Activated CD8-positive, alpha-beta T cell treated with anti-CD3 and anti-CD28 coated beads, Interleukin-2, amount 10 ng/mL, durations not matched to agents 7 days and 5 days (primary cell): ENCODE measurements around the gene NOL4L. TPM values are rescaled to one million over a fixed set of nuclear protein-coding genes. Genes with fewer than 3 reads are reported as not detected.
A peak's percentile ranks its signal among the peaks of the same experiment; 100 is the strongest.

Experiments used
- ATAC-seq: fragments of 150-1000 bp; cut with Tn5 transposase; one replicate; pipeline ENCODE4 v1.10.0; 2021; ENCODE audit warnings: moderate library complexity
- CTCF ChIA-PET: fragments of 350-600 bp; sonication (Branson Sonifier 250); formaldehyde crosslinking; loops from one replicate; lab custom pipeline; 2021; ENCODE audit warnings: antibody characterized with exemption; lab: Charles Lee
- POLR2A ChIA-PET: fragments of 350-600 bp; sonication (Branson Sonifier 250); formaldehyde crosslinking; loops from one replicate; lab custom pipeline; 2021; ENCODE audit warnings: antibody characterized with exemption; lab: Charles Lee
- DNase-seq: peaks from one replicate; pipeline ENCODE4 v3.0.0-alpha.2; 2020
- H3K27ac Mint-ChIP-seq: one replicate; pipeline ENCODE4 v1.8.0; 2021; ENCODE audit warnings: mild to moderate bottlenecking, mixed read lengths
- H3K27me3 Mint-ChIP-seq: one replicate; pipeline ENCODE4 v1.8.0; 2021; ENCODE audit warnings: low read depth, mixed read lengths
- H3K36me3 Mint-ChIP-seq: one replicate; pipeline ENCODE4 v1.8.0; 2021; ENCODE audit warnings: low read depth, mixed read lengths
- H3K4me1 Mint-ChIP-seq: one replicate; pipeline ENCODE4 v1.8.0; 2021; ENCODE audit warnings: low read depth, mixed read lengths
- H3K4me3 Mint-ChIP-seq: one replicate; pipeline ENCODE4 v1.8.0; 2021; ENCODE audit warnings: mild to moderate bottlenecking, mixed read lengths
- H3K9me3 Mint-ChIP-seq: one replicate; pipeline ENCODE4 v1.8.0; 2022; ENCODE audit warnings: mixed read lengths; ENCODE audit not compliant: insufficient read depth
- total RNA-seq, 2 experiments: library from RNA; stranded (reverse); gene quantifications; one replicate each; pipeline ENCODE4 v1.2.3, GENCODE V29; 2021

The NOL4L gene
- total RNA-seq, 2 experiments from 2014 or later, result 22.2 to 24.5 TPM

GRCh38 chr20:32516583-32517517 is 68.3 kb downstream of the NOL4L start:
- ChIA-PET POLR2A (interaction anchor here (1.1 to 1.5 kb wide), 2 partner anchors 10 to 134 kb away, joined by 3 to 4 read pairs; no protein-coding TSS in a partner anchor), CTCF (interaction anchor here (1.0 to 3.9 kb wide), 2 partner anchors 136 to 299 kb away, joined by 3 to 14 read pairs; no protein-coding TSS in a partner anchor)
- Mint-ChIP-seq H3K27me3 (no peaks in the 10 kb centered on the region), H3K36me3 (peaks cover 37% of the 10 kb centered on the region), H3K27ac (peak overlapping the region; percentile 43), H3K4me3 (no peak overlapping the region), H3K4me1 (peaks cover 53% of the 10 kb centered on the region), H3K9me3 (no peaks in the 10 kb centered on the region)
- DNase-seq (no peak), ATAC-seq (no peak)

- H3K27ac Mint-ChIP-seq, result no peak overlapping the region
- no peaks in the 10 kb centered on the region for H3K27me3 Mint-ChIP-seq
- ATAC-seq, result no peak
- H3K36me3 Mint-ChIP-seq, result peaks cover 40% of the 10 kb centered on the region
- H3K4me3 Mint-ChIP-seq, result no peak overlapping the region
- H3K9me3 Mint-ChIP-seq, result no peaks in the 10 kb centered on the region
- ChIA-PET POLR2A (interaction anchor here (1.2 kb wide), 1 partner anchor 20 kb away, joined by 3 read pairs; no protein-coding TSS in a partner anchor), CTCF (interaction anchor here (1.0 to 3.9 kb wide), 3 partner anchors 9 to 298 kb away, joined by 3 to 14 read pairs (median 3); no protein-coding TSS in a partner anchor)
- peaks cover 57% of the 10 kb centered on the region for H3K4me1 Mint-ChIP-seq
- DNase-seq, result no peak
Measured at GRCh38 chr20:32515631-32516101, 69.5 kb downstream of the NOL4L start.

- ATAC-seq (no peak), DNase-seq (no peak)
- Mint-ChIP-seq H3K27me3 (no peaks in the 10 kb centered on the region), H3K4me1 (peaks cover 66% of the 10 kb centered on the region), H3K36me3 (peaks cover 46% of the 10 kb centered on the region), H3K9me3 (no peaks in the 10 kb centered on the region), H3K27ac (no peak overlapping the region), H3K4me3 (no peak overlapping the region)
- ChIA-PET CTCF (interaction anchor here (1.0 to 3.9 kb wide), 2 partner anchors 8 to 138 kb away, joined by 3 to 14 read pairs; no protein-coding TSS in a partner anchor), POLR2A (interaction anchor here (0.5 to 1.2 kb wide), 2 partner anchors 11 to 21 kb away, joined by 3 read pairs; no protein-coding TSS in a partner anchor)
Measured at GRCh38 chr20:32514760-32515159, 70.4 kb downstream of the NOL4L start.

GRCh38 chr20:32513031-32513866 is 71.9 kb downstream of the NOL4L start:
- H3K4me1 Mint-ChIP-seq, result peaks cover 80% of the 10 kb centered on the region
- H3K27ac Mint-ChIP-seq, result peak overlapping the region; percentile 40
- DNase-seq (no peak), ATAC-seq (no peak)
- ChIA-PET POLR2A (no interaction called here), CTCF (interaction anchor here (1.0 to 5.1 kb wide), 4 partner anchors 9 to 139 kb away, joined by 3 to 30 read pairs (median 8); no protein-coding TSS in a partner anchor)
- peaks cover 55% of the 10 kb centered on the region for H3K36me3 Mint-ChIP-seq
- H3K4me3 Mint-ChIP-seq, result peak overlapping the region; percentile 57
- no peaks in the 10 kb centered on the region for H3K27me3 Mint-ChIP-seq
- no peaks in the 10 kb centered on the region for H3K9me3 Mint-ChIP-seq

GRCh38 chr20:32512047-32512385 is 73.1 kb downstream of the NOL4L start:
- ChIA-PET POLR2A (no interaction called here), CTCF (interaction anchor here (1.9 to 5.1 kb wide), 2 partner anchors 10 to 141 kb away, joined by 7 to 30 read pairs; no protein-coding TSS in a partner anchor)
- Mint-ChIP-seq H3K4me1 (peaks cover 90% of the 10 kb centered on the region), H3K9me3 (no peaks in the 10 kb centered on the region), H3K27me3 (no peaks in the 10 kb centered on the region), H3K27ac (peak overlapping the region; percentile 87), H3K36me3 (peaks cover 57% of the 10 kb centered on the region), H3K4me3 (peak overlapping the region; percentile 71)
- ATAC-seq (no peak), DNase-seq (no peak)

GRCh38 chr20:32511358-32512046 is 73.6 kb downstream of the NOL4L start:
- ChIA-PET CTCF (interaction anchor here (1.6 to 5.1 kb wide), 3 partner anchors 11 to 162 kb away, joined by 4 to 30 read pairs (median 7); partner anchors contain the start of gene C20orf203), POLR2A (interaction anchor here (1.6 to 1.9 kb wide), 2 partner anchors 25 to 28 kb away, joined by 7 to 10 read pairs; no protein-coding TSS in a partner anchor)
- no peak for ATAC-seq

GRCh38 chr20:32510601-32511357 is 74.4 kb downstream of the NOL4L start:
- ChIA-PET CTCF (interaction anchor here (1.1 to 5.1 kb wide), 6 partner anchors 10 to 163 kb away, joined by 4 to 30 read pairs (median 5); partner anchors contain the start of gene C20orf203), POLR2A (interaction anchor here (1.6 to 1.9 kb wide), 2 partner anchors 26 to 29 kb away, joined by 7 to 10 read pairs; no protein-coding TSS in a partner anchor)
- DNase-seq (no peak), ATAC-seq (peak; percentile 16)
- H3K27me3 Mint-ChIP-seq, result no peaks in the 10 kb centered on the region
- peaks cover 86% of the 10 kb centered on the region for H3K4me1 Mint-ChIP-seq
- H3K4me3 Mint-ChIP-seq, result peak overlapping the region; percentile 71
- H3K9me3 Mint-ChIP-seq, result no peaks in the 10 kb centered on the region
- peaks cover 53% of the 10 kb centered on the region for H3K36me3 Mint-ChIP-seq
- H3K27ac Mint-ChIP-seq, result peak overlapping the region; percentile 87

More at GRCh38 chr20:32511358-32512046, 73.6 kb downstream of the NOL4L start:
- Mint-ChIP-seq H3K4me1 (peaks cover 92% of the 10 kb centered on the region), H3K27me3 (no peaks in the 10 kb centered on the region), H3K36me3 (peaks cover 59% of the 10 kb centered on the region), H3K4me3 (peak overlapping the region; percentile 71), H3K27ac (peak overlapping the region; percentile 87), H3K9me3 (no peaks in the 10 kb centered on the region)
- no peak for DNase-seq

- POLR2A ChIA-PET, result interaction anchor here (1.6 to 1.9 kb wide), 2 partner anchors 27 to 29 kb away, joined by 7 to 10 read pairs; no protein-coding TSS in a partner anchor
- peaks cover 84% of the 10 kb centered on the region for H3K4me1 Mint-ChIP-seq
- H3K4me3 Mint-ChIP-seq, result peak overlapping the region; percentile 71
- peak overlapping the region; percentile 87 for H3K27ac Mint-ChIP-seq
- H3K9me3 Mint-ChIP-seq, result no peaks in the 10 kb centered on the region
- DNase-seq (no peak), ATAC-seq (peak; percentile 31)
- peaks cover 54% of the 10 kb centered on the region for H3K36me3 Mint-ChIP-seq
- CTCF ChIA-PET, result interaction anchor here (1.1 to 5.1 kb wide), 5 partner anchors 10 to 164 kb away, joined by 4 to 30 read pairs (median 5); partner anchors contain the start of gene C20orf203
- H3K27me3 Mint-ChIP-seq, result no peaks in the 10 kb centered on the region
Measured at GRCh38 chr20:32510120-32510600, 75.0 kb downstream of the NOL4L start.

- POLR2A ChIA-PET, result interaction anchor here (0.8 to 1.8 kb wide), 5 partner anchors 16 to 151 kb away, joined by 3 to 5 read pairs (median 4); no protein-coding TSS in a partner anchor
- no peaks in the 10 kb centered on the region for H3K27me3 Mint-ChIP-seq
- CTCF ChIA-PET, result interaction anchor here (1.1 to 5.1 kb wide), 8 partner anchors 9 to 177 kb away, joined by 4 to 30 read pairs (median 9); no protein-coding TSS in a partner anchor
- DNase-seq, result peak; percentile 82
- peak; percentile 82 for ATAC-seq
- H3K4me1 Mint-ChIP-seq, result peaks cover 83% of the 10 kb centered on the region
- peak overlapping the region; percentile 71 for H3K4me3 Mint-ChIP-seq
- no peaks in the 10 kb centered on the region for H3K9me3 Mint-ChIP-seq
- H3K27ac Mint-ChIP-seq, result peak overlapping the region; percentile 87
- H3K36me3 Mint-ChIP-seq, result peaks cover 53% of the 10 kb centered on the region
Measured at GRCh38 chr20:32509639-32510066, 75.5 kb downstream of the NOL4L start.
